Transverse colon (tissue), 4 donors: Measurements from ENCODE around the gene CTSV. TPM values are rescaled to one million over a fixed set of nuclear protein-coding genes. Genes with fewer than 3 reads are reported as not detected.
"Not testable (repeated sequence)": the region's sequence is repeated elsewhere in the genome, so short reads cannot be mapped to it uniquely, and the experiment has no call there.

Experiments used
- DNase-seq: peaks from one replicate; pipeline ENCODE4 v3.0.0-alpha.2; 2019
- H3K27ac ChIP-seq, 4 donors: fragments of 200-600 bp; sonication (generic); 2 replicates each; pipeline ENCODE4 v1.5.1; 2016 to 2018; ENCODE audit warnings: inconsistent platforms in 4 of 4
- H3K27me3 ChIP-seq: fragments of 200-600 bp; sonication (generic); 2 replicates; pipeline ENCODE4 v1.5.1; 2017; ENCODE audit warnings: inconsistent platforms
- H3K36me3 ChIP-seq, 4 donors: fragments of 200-600 bp; sonication (generic); 2 replicates each; pipeline ENCODE4 v1.5.1; 2017 to 2019; ENCODE audit warnings: inconsistent platforms in 4 of 4
- H3K4me1 ChIP-seq, 4 donors: fragments of 200-600 bp; sonication (generic); 2 replicates each; pipeline ENCODE4 v1.5.1; 2017 to 2020; ENCODE audit warnings: inconsistent platforms in 4 of 4
- H3K4me3 ChIP-seq, 4 donors: fragments of 200-600 bp; sonication (generic); 1 replicate in 1 of 4; 2 replicates in 3 of 4; pipeline versions ENCODE4 v1.5.1 to v1.6.1; 2017 to 2019; ENCODE audit warnings: inconsistent platforms in 4 of 4
- H3K9me3 ChIP-seq, 2 donors: fragments of 200-600 bp; sonication (generic); 2 replicates each; pipeline ENCODE4 v1.5.1; 2017 to 2019; ENCODE audit warnings: inconsistent platforms in 2 of 2
- CTCF ChIP-seq, 5 experiments: fragments of 200-600 bp in 3 of 5; fragments of 450-650 bp in 2 of 5; sonication (generic) in 3 of 5; IDR thresholded peaks; 1 replicate in 2 of 5; 2 replicates in 3 of 5; pipeline ENCODE4 v1.5.1; 2016 to 2017; ENCODE audit warnings: antibody characterized with exemption in 5 of 5, inconsistent platforms in 3 of 5, mild to moderate bottlenecking in 2 of 5, moderate library complexity in 1 of 5
- EP300 ChIP-seq: sonication (generic); formaldehyde crosslinking; IDR thresholded peaks from one replicate; pipeline ENCODE4 v1.6.1; 2017; ENCODE audit warnings: antibody characterized with exemption, low read depth
- POLR2A ChIP-seq: fragments of 450-650 bp; IDR thresholded peaks from one replicate; pipeline ENCODE4 v1.6.1; 2016; ENCODE audit warnings: antibody characterized with exemption, mild to moderate bottlenecking, moderate library complexity
- POLR2AphosphoS5 ChIP-seq, 3 donors: sonication (generic); formaldehyde crosslinking; IDR thresholded peaks; one replicate each; pipeline ENCODE4 v1.6.1; 2016; ENCODE audit warnings: antibody characterized with exemption in 3 of 3
- WGBS, 2 donors: methylation state at CpG; one replicate each; pipeline ENCODE4 v1.1.5; 2018; ENCODE audit warnings: low coverage in 1 of 2; 5-methylcytosine and 5-hydroxymethylcytosine counted together
- in situ Hi-C, 4 donors: fragments of 200-750 bp; cut with MboI; loops; one replicate each; pipeline versions ENCODE4 v1.15.0 to v1.15.1; 2017; ENCODE audit warnings: low sequenced_read_pairs in 3 of 4, low pct_ligation_motif_present in 1 of 4, low pct_unique_long_range_greater_than_20kb in 1 of 4
- intact Hi-C: fragments of 100-400 bp; cut with DNase I; formaldehyde crosslinking; loops from one replicate; pipeline ENCODE4 v1.15.1; 2023; ENCODE audit warnings: low total_unique reads
- total RNA-seq, 4 donors: library from RNA; depleted of rRNA; stranded (reverse); fragments of >200 nt; gene quantifications; one replicate each; pipeline ENCODE4 v1.1.0, GENCODE V29; 2016

CTSV gene
- total RNA-seq, 4 donors from 2014 or later: 0.37 to 6.3 (median 4.8) TPM; not detected in 1

- H3K27me3 ChIP-seq: peaks cover 66% of the 10 kb centered on the region
- no peak for TF ChIP-seq POLR2AphosphoS5 (IDR thresholded peaks at IDR 0.05)
- TF ChIP-seq CTCF (IDR thresholded peaks at IDR 0.05): no peak
- no peak for TF ChIP-seq POLR2A
- TF ChIP-seq EP300: no peak
- WGBS, 2 donors: 64% methylated on average over 1 of the region's 1 CpG; no CpG with 5 or more reads in 1 of the 2 donors
- no peak overlapping the region for H3K4me3 ChIP-seq
- no peaks in the 10 kb centered on the region for H3K9me3 ChIP-seq
- no peak for DNase-seq
- intact Hi-C loops: no loop called here
- no peaks in the 10 kb centered on the region for H3K36me3 ChIP-seq
- in situ Hi-C loops: no loop called here
- H3K4me1 ChIP-seq: no peaks in the 10 kb centered on the region
- no peak overlapping the region for H3K27ac ChIP-seq
Measured at GRCh38 chr9:97073506-97073905, 34.6 kb upstream of the CTSV start.

- WGBS, 2 donors: 60% methylated on average over 7 of the region's 7 CpGs; no CpG with 5 or more reads in 1 of the 2 donors
- Histone ChIP-seq H3K4me3 (no peak overlapping the region), H3K36me3 (no peaks in the 10 kb centered on the region), H3K4me1 (no peaks in the 10 kb centered on the region), H3K27ac (no peak overlapping the region), H3K9me3 (no peaks in the 10 kb centered on the region), H3K27me3 (peaks cover 54% of the 10 kb centered on the region)
- in situ Hi-C loops: no loop called here
- no peak for TF ChIP-seq CTCF (IDR thresholded peaks at IDR 0.05)
- TF ChIP-seq EP300: no peak
- no peak for TF ChIP-seq POLR2AphosphoS5 (IDR thresholded peaks at IDR 0.05)
- TF ChIP-seq POLR2A: no peak
- intact Hi-C loops: no loop called here
- DNase-seq: no peak
Measured at GRCh38 chr9:97072285-97072776, 33.4 kb upstream of the CTSV start.

GRCh38 chr9:97070325-97070724 lies 31.4 kb upstream of the CTSV start:
- H3K27me3 ChIP-seq: peaks cover 36% of the 10 kb centered on the region
- in situ Hi-C loops, DNase-seq, H3K27ac ChIP-seq, H3K36me3 ChIP-seq, H3K4me3 ChIP-seq, H3K4me1 ChIP-seq, H3K9me3 ChIP-seq, intact Hi-C loops: not testable (repeated sequence)
- 80 to 93% methylated on average over 2 to 4 of the region's 4 CpGs for WGBS, 2 donors

- in situ Hi-C loops (no loop called here), intact Hi-C loops (no loop called here)
- Histone ChIP-seq H3K27me3 (peaks cover 13% of the 10 kb centered on the region), H3K9me3 (no peaks in the 10 kb centered on the region), H3K4me3 (no peak overlapping the region), H3K36me3 (no peaks in the 10 kb centered on the region), H3K27ac (no peak overlapping the region), H3K4me1 (no peaks in the 10 kb centered on the region)
- 95 to 98% methylated on average over 10 to 19 of the region's 19 CpGs for WGBS, 2 donors
- DNase-seq: no peak
- no peak for TF ChIP-seq CTCF (IDR thresholded peaks at IDR 0.05)
Measured at GRCh38 chr9:97067490-97067889, 28.5 kb upstream of the CTSV start.

- H3K9me3 ChIP-seq: no peaks in the 10 kb centered on the region
- no peak overlapping the region for H3K4me3 ChIP-seq
- H3K36me3 ChIP-seq: no peaks in the 10 kb centered on the region
- intact Hi-C loops: no loop called here
- 55 to 100% methylated on average over 1 to 2 of the region's 2 CpGs for WGBS, 2 donors
- no peaks in the 10 kb centered on the region for H3K27me3 ChIP-seq
- no peaks in the 10 kb centered on the region for H3K4me1 ChIP-seq
- no peak for TF ChIP-seq POLR2A
- TF ChIP-seq CTCF (IDR thresholded peaks at IDR 0.05): no peak
- TF ChIP-seq POLR2AphosphoS5 (IDR thresholded peaks at IDR 0.05): no peak
- no peak for TF ChIP-seq EP300
- H3K27ac ChIP-seq: no peak overlapping the region
- in situ Hi-C loops: no loop called here
- DNase-seq: no peak
Measured at GRCh38 chr9:97064176-97064575, 25.2 kb upstream of the CTSV start.
